COR-L47 (cell line): ENCODE data around the gene TRIM61.
"Not testable (repeated sequence)": the region's sequence is repeated elsewhere in the genome, so short reads cannot be mapped to it uniquely, and the experiment has no call there.

Source experiments
- DNase-seq: peaks from one replicate; lab custom pipeline; 2025; lab: John Stamatoyannopoulos, UW

Gene TRIM61

GRCh38 chr4:164956766-164957643, 20.5 kb downstream of the TRIM61 start:
- peak; percentile 84 for DNase-seq

GRCh38 chr4:164955107-164955805, 22.2 kb downstream of the TRIM61 start:
- DNase-seq, result no peak

- DNase-seq, result no peak
These were observed 24.9 kb downstream of the TRIM61 start for GRCh38 chr4:164952551-164952950.

GRCh38 chr4:164949448-164950143, 27.9 kb downstream of the TRIM61 start:
- no peak for DNase-seq

- no peak for DNase-seq
These were observed 28.5 kb downstream of the TRIM61 start for GRCh38 chr4:164948975-164949374.

- not testable (repeated sequence) for DNase-seq
These were observed 29.5 kb downstream of the TRIM61 start for GRCh38 chr4:164948006-164948405.

- DNase-seq, result no peak
These were observed 30.6 kb downstream of the TRIM61 start for GRCh38 chr4:164946810-164947209.

GRCh38 chr4:164945146-164945545, 32.3 kb downstream of the TRIM61 start:
- no peak for DNase-seq

- DNase-seq, result no peak
These were observed 34.3 kb downstream of the TRIM61 start for GRCh38 chr4:164943192-164943591.

GRCh38 chr4:164937576-164938270, 39.7 kb downstream of the TRIM61 start:
- DNase-seq, result no peak

- not testable (repeated sequence) for DNase-seq
These were observed 41.4 kb downstream of the TRIM61 start for GRCh38 chr4:164935865-164936606.

- DNase-seq, result peak; percentile 64
These were observed 42.1 kb downstream of the TRIM61 start for GRCh38 chr4:164935363-164935762.

- DNase-seq, result no peak
These were observed 44.2 kb downstream of the TRIM61 start for GRCh38 chr4:164933244-164933643.

- DNase-seq, result no peak
These were observed 45.7 kb downstream of the TRIM61 start for GRCh38 chr4:164931551-164932324.

GRCh38 chr4:164930647-164931046, 46.8 kb downstream of the TRIM61 start:
- no peak for DNase-seq

GRCh38 chr4:164927101-164927500, 50.4 kb downstream of the TRIM61 start:
- not testable (repeated sequence) for DNase-seq

- no peak for DNase-seq
These were observed 51.2 kb downstream of the TRIM61 start for GRCh38 chr4:164926301-164926700.

- DNase-seq, result no peak
These were observed 52.7 kb downstream of the TRIM61 start for GRCh38 chr4:164924670-164925238.

GRCh38 chr4:164918956-164919355, 58.5 kb downstream of the TRIM61 start:
- no peak for DNase-seq
